Smooth muscle cell of the brain vasculature (primary cell): ENCODE results near the gene ZDHHC14.

Source experiments
- DNase-seq: peaks from one replicate; pipeline ENCODE4 v3.0.0-alpha.2; 2012; ENCODE audit warnings: low read depth, low spot score

The ZDHHC14 gene

DNA sequence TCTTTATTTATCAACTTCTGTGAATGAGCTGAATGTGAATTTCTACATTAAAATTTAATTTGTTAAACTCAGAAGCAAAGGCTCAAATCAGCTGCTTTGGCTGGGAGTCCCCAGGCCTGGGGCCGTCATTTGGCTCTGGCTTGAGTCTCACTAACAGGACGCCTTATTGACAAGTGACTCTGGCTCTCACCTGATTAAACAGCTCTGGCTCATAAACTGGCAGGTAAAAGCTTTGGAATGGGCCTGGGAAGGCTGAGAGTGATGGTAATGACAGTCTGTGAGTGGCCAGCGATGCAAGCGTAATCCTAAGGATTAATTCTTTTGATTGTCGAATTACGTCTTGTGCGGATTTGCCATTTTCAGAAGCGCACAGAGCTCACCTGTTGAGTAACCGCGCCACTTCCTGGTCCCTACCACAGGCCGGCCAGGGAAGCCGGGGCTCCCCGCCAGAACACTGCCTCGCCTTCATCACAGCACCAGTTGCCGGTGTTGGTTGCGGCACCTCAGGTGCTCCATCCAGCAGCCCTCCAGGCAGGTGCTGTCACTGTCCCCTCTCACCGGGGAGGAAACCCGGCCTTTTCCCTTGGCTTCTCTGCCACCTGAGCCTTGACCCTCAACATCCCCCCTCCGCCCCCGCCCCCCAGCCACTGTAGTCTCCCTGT, 110.7 kb downstream of the ZDHHC14 start:
- DNase-seq, result no peak

DNA sequence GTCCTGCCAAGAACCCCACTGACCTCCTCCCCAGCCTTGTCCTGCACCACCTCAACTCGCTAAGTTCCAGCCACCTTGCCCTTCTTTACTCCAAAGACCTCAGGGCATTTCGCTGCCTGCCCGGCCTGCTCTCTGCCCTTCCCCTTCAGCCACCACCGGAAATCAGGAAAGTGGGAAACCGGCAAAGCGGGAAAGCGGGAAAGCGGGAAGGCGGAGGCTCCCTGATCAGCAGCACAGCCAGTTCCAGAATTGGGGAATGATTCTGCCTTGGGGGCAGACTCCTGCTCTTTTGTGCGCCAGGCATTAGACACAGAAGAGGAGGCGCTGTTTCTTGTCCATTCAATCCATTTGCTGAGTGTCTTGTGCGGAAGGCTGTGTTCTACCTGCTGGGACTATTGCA, 111.3 kb downstream of the ZDHHC14 start:
- no peak for DNase-seq

DNA sequence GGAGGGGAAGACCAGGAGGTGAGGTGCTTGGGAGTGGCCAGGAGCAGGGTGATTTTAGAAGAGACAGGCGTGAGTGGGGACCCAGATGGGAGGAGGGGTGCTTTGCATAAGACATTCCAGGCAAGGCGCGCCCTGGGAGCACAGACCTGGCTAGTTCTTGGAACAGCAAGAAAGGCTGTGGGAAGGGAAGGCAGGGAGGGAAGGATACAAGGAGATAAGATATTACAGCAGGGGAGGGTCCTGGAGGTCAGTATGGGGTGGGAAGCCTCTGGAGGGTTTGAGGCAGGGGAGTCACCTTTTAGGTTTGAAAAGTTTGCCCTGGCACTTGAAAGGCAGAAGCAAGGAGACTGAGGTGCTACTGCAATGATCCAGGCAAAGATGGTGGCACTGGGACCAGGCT, 111.8 kb downstream of the ZDHHC14 start:
- no peak for DNase-seq

DNA sequence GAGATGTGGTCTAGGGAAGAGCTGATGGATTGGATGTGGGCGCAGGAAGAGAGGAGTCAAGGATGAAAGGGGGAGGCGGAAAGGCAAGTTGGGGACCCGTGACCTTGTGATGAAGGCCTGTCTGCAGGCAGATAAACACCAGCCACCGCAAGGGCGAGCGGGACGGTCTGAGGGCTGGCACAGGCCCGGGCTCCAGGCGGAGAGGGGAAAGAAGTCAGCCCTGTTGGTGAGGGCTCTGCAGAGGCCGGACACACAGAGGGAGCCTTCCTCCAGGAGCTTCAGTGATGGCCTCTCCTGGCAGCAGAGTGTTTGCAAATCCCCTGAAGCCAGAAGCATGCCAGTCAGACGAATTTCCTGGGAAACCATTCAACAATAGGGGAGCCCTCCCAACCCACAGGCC, 112.2 kb downstream of the ZDHHC14 start:
- DNase-seq, result no peak

DNA sequence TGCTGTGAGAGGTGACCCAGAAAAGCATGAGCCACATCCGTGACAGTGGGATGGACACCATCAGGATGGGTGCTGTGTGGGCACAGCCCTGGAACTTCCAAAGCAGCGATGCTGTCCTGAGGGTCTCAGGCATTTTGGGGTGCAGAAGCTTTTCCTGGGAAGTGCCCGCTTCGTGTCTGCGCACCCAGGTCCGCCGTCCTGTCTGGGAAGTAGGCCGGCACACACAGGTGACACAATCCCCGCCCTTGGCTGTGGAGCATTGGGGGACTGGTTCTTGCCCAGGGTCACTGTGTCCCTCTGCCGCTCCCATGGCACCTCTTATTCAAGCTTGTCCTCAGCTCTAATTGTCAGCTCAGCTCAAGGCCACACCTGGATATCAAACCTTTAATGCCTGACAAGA, 112.6 kb downstream of the ZDHHC14 start:
- DNase-seq, result no peak

DNA sequence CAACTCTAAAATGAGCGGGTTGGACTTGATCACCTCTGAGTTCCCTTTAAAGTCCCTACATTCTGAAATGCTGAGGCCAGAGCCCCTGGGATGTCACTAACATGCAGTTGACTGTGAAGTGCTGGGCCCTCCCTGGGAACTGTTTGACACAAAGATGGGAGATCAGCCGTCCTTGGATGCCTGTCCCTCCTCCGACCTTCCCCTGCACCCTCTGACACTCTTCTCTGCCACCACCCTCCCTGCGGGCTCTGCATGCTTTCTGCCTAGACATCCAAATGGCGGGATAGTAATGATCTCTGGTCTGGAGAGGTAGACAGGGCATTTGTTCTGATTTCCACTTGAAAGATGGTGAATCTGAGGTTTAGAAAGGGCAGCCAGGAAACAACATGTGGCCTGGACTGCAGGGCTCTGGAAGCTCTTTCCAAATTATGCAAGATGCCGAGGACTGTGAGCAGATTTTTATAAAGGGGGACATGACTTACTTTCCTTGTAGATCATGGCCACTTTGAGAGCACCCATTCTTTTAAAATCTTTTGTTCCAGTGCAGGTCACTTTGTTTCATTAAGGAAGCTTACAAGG, 113.2 kb downstream of the ZDHHC14 start:
- no peak for DNase-seq

DNA sequence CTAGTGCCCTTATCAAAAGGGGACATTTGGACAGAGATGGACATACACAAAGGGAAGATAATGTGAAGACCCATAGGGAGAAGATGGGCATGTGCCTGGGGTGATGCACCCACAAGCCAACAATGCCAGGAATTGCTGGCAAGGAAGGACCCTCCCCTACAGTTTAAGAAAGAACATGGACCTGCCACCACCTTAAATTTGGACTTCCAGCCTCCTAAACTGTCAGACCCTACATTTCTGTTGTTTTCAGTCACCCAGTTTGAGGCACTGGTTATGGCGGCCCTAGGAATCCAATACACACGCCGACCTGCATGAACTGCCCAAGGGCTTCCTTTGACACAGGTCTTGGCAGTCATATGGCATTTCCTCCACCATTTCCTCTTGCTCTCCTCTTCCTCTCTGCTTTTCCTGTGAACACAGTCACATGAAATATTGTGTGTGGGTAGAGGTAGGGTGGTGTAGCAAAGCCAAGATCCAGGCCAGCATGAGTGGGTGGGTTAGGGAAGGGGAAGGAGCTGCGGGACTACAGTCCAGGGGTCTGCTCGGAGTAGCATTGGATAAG, 115.6 kb downstream of the ZDHHC14 start:
- DNase-seq, result no peak

DNA sequence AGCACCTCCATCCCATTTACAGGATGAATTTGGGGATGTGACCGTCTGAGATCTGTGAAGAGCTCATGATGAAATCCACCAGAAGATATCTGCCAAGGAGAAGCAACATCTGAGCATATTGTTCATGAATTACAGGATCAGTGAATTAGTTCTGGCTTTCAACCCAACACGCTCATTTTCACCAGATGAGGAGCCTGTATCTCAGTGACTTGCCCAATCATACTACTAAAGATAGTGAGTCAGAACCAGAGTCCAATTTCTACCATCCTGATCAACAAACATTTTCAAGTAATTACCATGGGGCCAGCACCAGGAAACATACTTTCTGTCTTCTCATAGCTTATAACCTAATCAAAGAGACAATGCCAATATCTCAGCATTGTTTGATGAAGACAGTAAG, 116.6 kb downstream of the ZDHHC14 start:
- DNase-seq, result no peak

DNA sequence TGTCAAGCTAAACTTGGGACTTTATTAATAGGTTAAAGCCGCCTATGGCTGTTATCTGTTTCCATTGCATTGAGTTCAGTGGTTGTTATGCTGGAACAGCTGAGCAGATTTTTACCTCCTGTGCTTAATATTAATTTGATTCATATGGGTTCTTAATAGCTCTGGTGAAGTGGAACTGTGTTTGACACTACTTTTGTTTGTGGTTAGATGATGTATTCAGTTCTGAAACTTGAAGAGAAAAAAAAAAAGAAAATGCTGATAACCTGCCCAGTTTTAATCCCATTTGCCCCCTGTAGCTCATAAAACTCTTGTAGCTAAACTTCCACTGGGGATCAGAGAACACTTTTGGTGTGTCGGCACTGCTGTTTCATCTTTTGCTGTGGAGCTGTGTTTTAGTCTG, 117.8 kb downstream of the ZDHHC14 start:
- no peak for DNase-seq

DNA sequence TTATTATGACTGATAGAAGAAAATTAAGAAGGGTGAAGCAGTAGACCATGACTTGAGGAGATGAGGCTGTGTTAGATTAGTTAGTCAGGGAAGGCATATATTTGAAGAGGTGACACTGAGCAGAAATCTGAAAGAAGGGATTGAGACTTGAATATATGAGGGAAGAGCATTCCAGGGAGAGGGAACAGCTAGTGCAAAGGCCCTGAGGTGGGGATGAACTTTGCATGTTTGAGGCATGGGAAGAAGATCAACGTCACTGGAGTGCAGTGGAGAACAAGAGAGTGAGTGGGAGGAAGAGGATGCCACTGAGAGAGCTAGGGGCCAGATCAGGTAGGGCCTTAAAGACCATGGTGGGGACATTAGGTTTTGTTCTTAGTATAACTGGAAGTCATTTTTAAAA, 119.0 kb downstream of the ZDHHC14 start:
- no peak for DNase-seq

DNA sequence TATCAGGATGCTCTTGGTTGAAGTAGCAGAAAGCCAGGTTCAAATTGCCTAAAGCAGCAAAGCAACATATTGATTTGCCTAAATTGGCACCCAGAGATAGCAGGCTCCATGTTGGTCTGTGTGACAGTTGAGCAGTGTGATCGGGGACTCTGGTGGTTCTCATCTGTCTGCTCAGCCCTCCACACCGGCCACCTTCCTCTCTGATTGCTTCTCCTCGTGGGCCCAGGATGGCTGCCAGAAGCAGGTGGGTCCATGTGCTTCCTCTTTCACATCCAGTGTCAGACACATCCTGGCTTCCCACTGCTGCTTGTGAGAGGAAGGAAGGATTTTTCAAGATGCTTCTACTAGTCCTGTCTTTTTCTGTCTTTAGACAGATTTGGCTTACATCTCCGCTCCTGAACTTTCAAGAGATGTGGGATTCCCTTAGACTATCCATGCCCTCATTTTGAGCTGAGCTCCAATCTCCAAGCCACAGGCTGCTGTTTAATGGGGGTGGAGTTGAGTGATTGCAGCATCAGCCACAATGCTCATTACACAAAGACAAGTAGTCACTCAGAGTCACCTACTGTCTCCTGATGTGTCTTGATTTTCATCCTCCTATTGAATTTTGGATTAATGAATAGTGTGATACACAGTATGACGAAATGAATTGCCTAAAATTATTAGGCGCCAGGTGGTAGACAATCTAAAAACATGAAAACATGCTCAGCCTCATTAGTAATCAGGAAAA, 122.2 kb downstream of the ZDHHC14 start:
- no peak for DNase-seq

DNA sequence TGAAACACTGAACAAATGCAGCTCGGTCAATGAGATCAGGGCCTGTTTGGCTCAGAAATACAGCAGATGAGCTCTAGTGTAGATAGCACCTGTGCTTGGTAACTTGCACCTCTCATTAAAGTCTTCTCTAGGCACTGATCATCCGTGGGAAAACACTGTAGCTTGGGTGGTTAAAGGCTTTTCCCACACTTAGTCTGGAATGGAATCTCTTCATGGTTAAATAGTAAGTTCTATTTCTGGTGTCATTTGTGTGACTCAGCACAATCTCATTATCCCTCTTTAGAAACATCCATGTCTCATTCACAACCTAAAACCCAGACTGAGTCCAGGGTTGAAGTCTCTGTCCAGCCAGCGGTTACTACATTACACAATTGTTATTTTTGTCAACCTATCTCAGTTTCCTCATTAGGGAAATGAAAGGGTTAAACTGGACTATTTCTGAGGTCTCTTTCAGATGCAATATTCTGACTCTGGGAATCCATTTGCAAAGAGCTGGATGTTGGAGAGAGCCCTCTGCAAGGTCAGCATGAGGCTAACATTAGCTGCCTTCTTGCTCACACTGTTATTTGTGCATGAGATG, 125.0 kb downstream of the ZDHHC14 start:
- no peak for DNase-seq

DNA sequence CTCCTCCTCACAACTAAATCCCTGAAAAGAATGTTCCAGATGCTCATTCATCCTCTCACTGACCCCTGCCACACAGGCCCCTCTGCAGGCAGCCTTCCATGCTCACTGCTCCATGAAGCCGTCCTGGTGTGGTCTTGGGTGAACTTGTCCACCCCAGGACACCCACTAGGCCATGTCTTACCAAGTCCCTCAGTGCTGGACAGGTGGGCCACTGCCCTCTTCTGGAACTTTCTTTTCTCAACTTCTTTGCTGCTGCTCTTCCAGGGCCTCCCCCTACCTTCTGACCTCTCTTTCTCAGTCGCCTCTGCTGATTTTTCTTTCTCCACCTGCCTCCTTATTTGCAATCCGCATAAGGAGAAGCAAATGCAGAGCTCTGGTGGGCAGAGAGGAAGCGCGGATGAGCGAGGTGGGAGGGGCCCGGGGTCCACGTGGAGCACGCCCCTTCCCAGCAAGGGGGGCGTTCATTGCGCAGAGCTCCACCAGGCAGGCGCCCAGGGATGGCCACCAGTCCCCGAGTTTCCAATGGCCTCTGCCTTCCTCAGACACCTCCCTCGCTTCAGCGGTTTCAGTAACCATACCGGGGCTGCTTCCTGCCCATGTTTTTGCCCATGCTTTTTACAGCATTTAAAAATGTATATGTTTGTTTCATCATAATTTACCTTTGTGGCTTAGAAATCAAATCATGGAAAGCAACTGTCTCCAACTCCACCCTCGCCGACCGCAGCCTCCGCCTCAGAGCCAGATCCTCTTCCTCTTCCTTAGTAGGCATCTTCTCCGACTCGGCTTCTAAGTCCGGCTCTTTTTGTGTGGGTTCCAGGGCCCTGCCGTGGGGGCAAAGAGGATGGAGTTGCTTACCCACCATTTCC, 129.6 kb downstream of the ZDHHC14 start:
- DNase-seq, result no peak

DNA sequence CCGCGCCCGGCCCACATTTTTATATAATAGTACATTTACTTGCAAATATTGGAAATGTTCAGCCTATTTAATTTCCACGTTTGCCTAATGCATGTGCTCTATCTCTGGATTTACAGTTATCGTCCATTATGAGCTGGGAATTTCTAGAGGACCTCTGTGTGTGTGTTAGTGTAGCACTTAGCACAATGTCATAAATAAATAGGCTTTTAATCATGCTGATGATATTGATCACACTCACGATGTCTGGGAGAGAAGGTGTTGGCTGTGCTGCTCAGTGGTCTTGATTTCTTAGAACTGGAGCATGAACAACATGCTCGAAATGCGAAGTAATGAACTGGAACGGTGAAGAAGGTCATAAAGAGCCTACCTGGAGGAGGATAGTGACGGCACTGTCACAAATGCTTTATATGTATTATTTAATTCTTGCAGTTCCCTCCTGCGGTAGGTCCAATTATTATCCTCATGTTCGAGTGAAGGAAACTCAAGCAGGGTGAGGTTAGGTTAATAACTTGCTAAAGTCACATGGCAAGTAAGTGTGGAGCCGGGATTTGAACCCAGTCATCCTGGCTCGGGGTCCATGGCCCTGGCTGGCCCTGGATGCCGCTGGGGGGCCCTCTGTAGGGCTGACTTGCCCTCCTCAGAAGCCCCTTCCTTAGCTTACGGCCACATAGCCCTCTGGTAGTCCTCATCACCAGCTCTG, 130.8 kb downstream of the ZDHHC14 start:
- DNase-seq, result no peak

DNA sequence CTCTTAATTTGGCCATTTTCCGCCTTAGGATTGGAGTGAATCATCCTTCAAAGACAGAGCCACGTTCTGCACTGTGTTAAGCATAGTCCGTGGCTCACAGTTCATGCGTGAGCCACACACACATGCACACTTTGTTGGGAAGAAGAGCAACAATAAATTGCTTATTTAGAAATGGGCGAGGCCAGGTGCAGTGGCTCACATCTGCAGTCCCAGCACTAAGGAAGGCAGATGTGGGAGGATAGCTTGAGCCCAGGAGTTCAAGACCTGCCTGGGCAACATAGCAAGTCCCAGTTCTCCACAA, 131.3 kb downstream of the ZDHHC14 start:
- no peak for DNase-seq

DNA sequence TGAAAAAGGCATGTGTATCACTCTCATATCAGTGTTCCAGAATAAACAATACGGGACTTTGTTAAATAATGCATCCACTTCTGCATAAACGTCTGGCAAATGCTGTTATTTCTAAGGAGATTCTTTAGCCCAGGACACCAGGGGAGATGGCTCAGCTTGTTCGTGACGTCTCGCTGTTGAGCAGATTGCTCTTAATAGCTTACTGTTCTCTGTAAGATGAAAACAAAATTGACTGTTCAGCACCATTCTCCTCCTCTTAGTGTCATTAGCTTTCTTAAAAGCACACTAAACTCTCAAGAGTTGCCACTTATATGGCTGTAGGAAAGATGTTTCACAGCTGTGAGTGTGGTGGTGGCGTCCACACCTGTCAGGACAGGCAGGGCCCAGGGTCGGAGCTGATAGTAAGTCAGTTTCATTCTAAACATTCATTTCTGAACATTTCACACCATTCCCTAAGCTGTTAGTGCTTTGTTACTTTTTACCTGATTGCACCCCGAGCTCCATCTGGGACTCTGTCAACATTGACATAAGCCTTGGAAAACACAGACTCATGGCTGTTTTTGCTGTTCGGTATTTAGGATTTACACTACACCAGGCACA, 132.1 kb downstream of the ZDHHC14 start:
- no peak for DNase-seq

DNA sequence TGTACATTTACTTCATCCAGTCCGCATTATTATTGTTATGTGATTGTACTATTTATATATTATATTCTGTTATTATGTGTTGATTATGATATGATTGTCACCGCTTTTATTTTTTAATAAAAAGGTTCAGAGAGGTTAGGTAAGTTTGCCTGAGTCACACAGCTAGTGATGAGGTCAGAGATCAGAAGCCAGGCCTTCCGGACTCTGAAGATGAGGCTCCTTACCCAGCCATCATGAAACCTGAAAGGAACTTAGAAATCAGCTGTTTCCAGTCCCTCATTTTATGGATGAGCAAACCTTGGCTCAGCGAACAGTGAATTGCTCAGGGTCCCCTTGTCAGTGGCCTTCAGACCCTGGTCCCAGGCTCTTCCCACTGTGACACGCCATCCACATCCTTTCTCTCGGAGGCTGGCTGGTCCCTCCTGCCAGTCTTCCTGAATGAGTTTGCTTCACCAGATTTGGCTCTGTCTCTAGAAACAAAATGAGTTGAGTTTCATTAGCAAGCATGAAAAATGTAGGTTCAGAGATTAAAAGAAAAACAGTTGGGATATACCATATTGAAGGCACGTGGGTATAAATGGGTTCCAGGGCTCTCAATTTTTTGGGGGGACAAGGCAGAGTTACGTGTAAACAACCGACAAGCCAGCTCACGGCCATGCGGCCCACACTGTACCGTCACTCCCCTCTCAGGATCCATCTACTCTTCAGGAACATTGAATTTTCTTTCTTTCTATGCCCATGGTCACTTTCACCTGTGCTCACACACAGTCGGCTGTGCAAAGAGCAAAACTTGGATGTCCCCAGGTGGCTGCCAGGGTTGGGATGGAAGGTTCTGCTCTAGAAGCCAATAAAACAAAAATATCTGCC, 132.9 kb downstream of the ZDHHC14 start:
- DNase-seq, result no peak

DNA sequence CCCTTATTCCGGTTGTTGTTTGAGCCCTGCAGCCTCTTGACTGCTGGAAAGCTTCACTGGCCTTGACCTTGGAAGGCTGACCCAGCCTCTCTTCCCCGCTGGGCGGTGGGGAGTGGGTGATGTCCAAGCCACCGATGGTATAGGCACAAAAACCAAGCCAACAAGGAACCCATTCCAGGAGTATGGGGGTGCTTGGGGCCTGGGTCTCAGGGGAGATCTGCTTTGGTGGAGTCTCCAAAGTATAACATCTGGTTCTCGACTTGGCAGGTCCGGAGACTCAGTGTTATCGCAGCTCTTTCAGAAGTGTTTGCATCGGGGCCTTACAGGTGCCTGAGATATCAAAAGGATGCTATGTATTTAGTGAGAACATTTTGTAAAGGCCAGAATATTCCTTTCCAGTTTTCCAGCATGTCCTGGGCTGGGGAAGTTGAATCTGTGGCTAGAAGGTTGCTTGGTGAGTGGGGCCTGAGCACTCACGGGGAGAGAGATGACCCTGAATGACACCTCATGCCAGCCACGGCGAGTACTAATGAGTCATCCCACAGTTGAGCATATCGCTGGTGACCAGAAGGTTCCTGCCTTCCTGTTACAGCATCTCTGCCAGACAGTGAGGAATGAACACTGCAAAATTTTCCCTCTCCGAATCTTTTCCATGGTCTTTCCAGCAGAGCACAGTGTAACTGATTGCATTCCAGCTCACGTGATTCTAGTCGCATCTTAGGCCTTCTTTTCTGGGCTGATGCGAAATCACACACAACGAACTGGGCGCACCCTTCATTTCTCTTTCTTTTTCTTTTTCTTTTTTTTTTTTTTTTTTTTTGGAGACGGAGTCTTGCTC, 133.9 kb downstream of the ZDHHC14 start:
- DNase-seq, result no peak
